ENCODE results near the gene C19orf25.
A peak's percentile ranks its signal among the peaks of the same experiment; 100 is the strongest.

The C19orf25 gene

GRCh38 chr19:1507192-1507660 lies 28.2 kb upstream of the C19orf25 start:
- peak overlapping the region; percentile 31 for H3K4me3 ChIP-seq (replicated peaks; ENCODE audit: low read depth, low read length)
- DNase-seq (ENCODE audit: low read depth): no peak
- TF ChIP-seq CTCF (IDR thresholded peaks at IDR 0.05; ENCODE audit: low read length, missing control alignments): no peak

- no peak for TF ChIP-seq CTCF (IDR thresholded peaks at IDR 0.05; ENCODE audit: low read length, missing control alignments)
- DNase-seq (ENCODE audit: low read depth): no peak
- no peak overlapping the region for H3K4me3 ChIP-seq (replicated peaks; ENCODE audit: low read depth, low read length)
Observed at GRCh38 chr19:1505991-1506881, 27.2 kb upstream of the C19orf25 start.

GRCh38 chr19:1505012-1505411 lies 26.0 kb upstream of the C19orf25 start:
- no peak for DNase-seq (ENCODE audit: low read depth)
- TF ChIP-seq CTCF (IDR thresholded peaks at IDR 0.05; ENCODE audit: low read length, missing control alignments): no peak
- H3K4me3 ChIP-seq (replicated peaks; ENCODE audit: low read depth, low read length): no peak overlapping the region

- no peak for DNase-seq (ENCODE audit: low read depth)
- no peak overlapping the region for H3K4me3 ChIP-seq (replicated peaks; ENCODE audit: low read depth, low read length)
- no peak for TF ChIP-seq CTCF (IDR thresholded peaks at IDR 0.05; ENCODE audit: low read length, missing control alignments)
Observed at GRCh38 chr19:1503925-1504773, 25.1 kb upstream of the C19orf25 start.

GRCh38 chr19:1503089-1503924 lies 24.3 kb upstream of the C19orf25 start:
- DNase-seq (ENCODE audit: low read depth): peak; percentile 31
- TF ChIP-seq CTCF (IDR thresholded peaks at IDR 0.05; ENCODE audit: low read length, missing control alignments): peak; percentile 56
- H3K4me3 ChIP-seq (replicated peaks; ENCODE audit: low read depth, low read length): no peak overlapping the region

- no peak for TF ChIP-seq CTCF (IDR thresholded peaks at IDR 0.05; ENCODE audit: low read length, missing control alignments)
- no peak overlapping the region for H3K4me3 ChIP-seq (replicated peaks; ENCODE audit: low read depth, low read length)
- no peak for DNase-seq (ENCODE audit: low read depth)
Observed at GRCh38 chr19:1502433-1503088, 23.5 kb upstream of the C19orf25 start.
